ENCODE measurements around the gene LRMDA. TPM values are rescaled to one million over a fixed set of nuclear protein-coding genes. Genes with fewer than 3 reads are reported as not detected.

LRMDA gene
- total RNA-seq, 2 experiments from 2014 or later = not detected

- Histone ChIP-seq H3K36me3 (ENCODE audit: insufficient read depth, low read length) (no peaks in the 10 kb centered on the region), H3K4me3 (ENCODE audit: low read depth, low read length, poor library complexity, severe bottlenecking) (no peak overlapping the region), H2AFZ (ENCODE audit: low read length) (no peak overlapping the region), H4K20me1 (ENCODE audit: insufficient read depth, low read length) (no peaks in the 10 kb centered on the region), H3K79me2 (ENCODE audit: insufficient read depth, low read depth, low read length) (no peaks in the 10 kb centered on the region), H3K9me3 (ENCODE audit: low read length) (no peaks in the 10 kb centered on the region), H3K9me2 (ENCODE audit: insufficient read depth, low read length) (no peaks in the 10 kb centered on the region), H3K4me1 (ENCODE audit: insufficient read depth, low read length, poor library complexity, severe bottlenecking) (no peaks in the 10 kb centered on the region), H3K27ac (ENCODE audit: low read depth, low read length, poor library complexity, severe bottlenecking) (no peak overlapping the region), H3K4me2 (ENCODE audit: low read length) (no peak overlapping the region)
- no peak for DNase-seq (ENCODE audit: low spot score)
- TF ChIP-seq CTCF (conservative IDR thresholded peaks at IDR 0.05; ENCODE audit: low read length) (no peak), EZH2phosphoT487 (IDR thresholded peaks at IDR 0.05; ENCODE audit: borderline replicate concordance, low read depth, low read length) (no peak)
- intact Hi-C loops (cut with micrococcal nuclease; ENCODE audit: unreplicated experiment) = no loop called here
- CTCF ChIA-PET (ENCODE audit: unreplicated experiment) = no interaction called here
- POLR2A ChIA-PET = interaction anchor here (1.1 kb wide), 1 partner anchor 11 kb away, joined by 3 read pairs; no protein-coding TSS in a partner anchor
- no TSS peak for BruUV-seq (replicated peaks)
Measured at GRCh38 chr10:75487087-75487754, 55.8 kb downstream of the LRMDA start.

- Histone ChIP-seq H2AFZ (ENCODE audit: low read length) (no peak overlapping the region), H3K27ac (ENCODE audit: low read depth, low read length, poor library complexity, severe bottlenecking) (no peak overlapping the region), H3K79me2 (ENCODE audit: insufficient read depth, low read depth, low read length) (no peaks in the 10 kb centered on the region), H3K9me2 (ENCODE audit: insufficient read depth, low read length) (no peaks in the 10 kb centered on the region), H3K4me3 (ENCODE audit: low read depth, low read length, poor library complexity, severe bottlenecking) (no peak overlapping the region), H3K4me2 (ENCODE audit: low read length) (no peak overlapping the region), H3K36me3 (ENCODE audit: insufficient read depth, low read length) (no peaks in the 10 kb centered on the region), H3K4me1 (ENCODE audit: insufficient read depth, low read length, poor library complexity, severe bottlenecking) (no peaks in the 10 kb centered on the region), H3K9me3 (ENCODE audit: low read length) (no peaks in the 10 kb centered on the region), H4K20me1 (ENCODE audit: insufficient read depth, low read length) (no peaks in the 10 kb centered on the region)
- POLR2A ChIA-PET = no interaction called here
- DNase-seq (ENCODE audit: low spot score) = no peak
- intact Hi-C loops (cut with micrococcal nuclease; ENCODE audit: unreplicated experiment) = no loop called here
- BruUV-seq (replicated peaks) = no TSS peak
- no peak for TF ChIP-seq EZH2phosphoT487 (IDR thresholded peaks at IDR 0.05; ENCODE audit: borderline replicate concordance, low read depth, low read length)
- no peak for TF ChIP-seq CTCF (conservative IDR thresholded peaks at IDR 0.05; ENCODE audit: low read length)
- CTCF ChIA-PET (ENCODE audit: unreplicated experiment) = no interaction called here
Measured at GRCh38 chr10:75487755-75488125, 56.3 kb downstream of the LRMDA start.

- Histone ChIP-seq H3K9me3 (ENCODE audit: low read length) (no peaks in the 10 kb centered on the region), H3K36me3 (ENCODE audit: insufficient read depth, low read length) (no peaks in the 10 kb centered on the region), H3K27ac (ENCODE audit: low read depth, low read length, poor library complexity, severe bottlenecking) (no peak overlapping the region), H2AFZ (ENCODE audit: low read length) (no peak overlapping the region), H3K4me2 (ENCODE audit: low read length) (no peak overlapping the region), H3K79me2 (ENCODE audit: insufficient read depth, low read depth, low read length) (no peaks in the 10 kb centered on the region), H3K9me2 (ENCODE audit: insufficient read depth, low read length) (no peaks in the 10 kb centered on the region), H4K20me1 (ENCODE audit: insufficient read depth, low read length) (no peaks in the 10 kb centered on the region), H3K4me1 (ENCODE audit: insufficient read depth, low read length, poor library complexity, severe bottlenecking) (no peaks in the 10 kb centered on the region), H3K4me3 (ENCODE audit: low read depth, low read length, poor library complexity, severe bottlenecking) (no peak overlapping the region)
- TF ChIP-seq CTCF (conservative IDR thresholded peaks at IDR 0.05; ENCODE audit: low read length) (no peak), EZH2phosphoT487 (IDR thresholded peaks at IDR 0.05; ENCODE audit: borderline replicate concordance, low read depth, low read length) (no peak)
- ChIA-PET CTCF (ENCODE audit: unreplicated experiment) (no interaction called here), POLR2A (no interaction called here)
- intact Hi-C loops (cut with micrococcal nuclease; ENCODE audit: unreplicated experiment) = no loop called here
- no TSS peak for BruUV-seq (replicated peaks)
- no peak for DNase-seq (ENCODE audit: low spot score)
Measured at GRCh38 chr10:75492173-75492925, 60.9 kb downstream of the LRMDA start.

All from OCI-LY7 (cell line).